GM23338 (cell line): ENCODE results near the gene LRRC3C. TPM values are rescaled to one million over a fixed set of nuclear protein-coding genes. Genes with fewer than 3 reads are reported as not detected.

Experiments used
- ATAC-seq: fragments of 200-7000 bp; cut with Tn5 transposase; 3 replicates; pipeline ENCODE4 v1.9.1; 2020
- DNase-seq: peaks from one replicate; pipeline ENCODE4 v3.0.0-alpha.2; 2015; ENCODE audit warnings: low spot score
- H2AFZ ChIP-seq: fragments of 200-600 bp; sonication (generic); 2 replicates; pipeline ENCODE4 v1.8.0; 2016; ENCODE audit warnings: antibody characterized with exemption, mild to moderate bottlenecking, moderate library complexity
- H3F3A ChIP-seq: fragments of 200-600 bp; sonication (generic); replicated peaks from 2 replicates; pipeline ENCODE4 v1.8.0; 2017; ENCODE audit warnings: antibody characterized with exemption, mixed run types, low read depth
- H3K27ac ChIP-seq: fragments of 200-600 bp; sonication (generic); 2 replicates; pipeline ENCODE4 v1.6.1; 2016; ENCODE audit warnings: low read depth
- H3K27me3 ChIP-seq: fragments of 200-600 bp; sonication (generic); 2 replicates; pipeline ENCODE4 v1.8.0; 2016; ENCODE audit warnings: mild to moderate bottlenecking, mixed run types, moderate library complexity; ENCODE audit not compliant: insufficient read depth
- H3K36me3 ChIP-seq: fragments of 200-600 bp; sonication (generic); 2 replicates; pipeline ENCODE4 v1.8.0; 2016; ENCODE audit warnings: mild to moderate bottlenecking; ENCODE audit not compliant: insufficient read depth
- H3K4me1 ChIP-seq: fragments of 200-600 bp; sonication (generic); 2 replicates; pipeline ENCODE4 v1.8.0; 2016; ENCODE audit warnings: mild to moderate bottlenecking, moderate library complexity; ENCODE audit not compliant: insufficient read depth
- H3K4me2 ChIP-seq: fragments of 200-600 bp; sonication (generic); 2 replicates; pipeline ENCODE4 v1.7.1; 2017; ENCODE audit warnings: mixed run types
- H3K4me3 ChIP-seq: fragments of 200-600 bp; sonication (generic); 2 replicates; pipeline ENCODE4 v1.6.1; 2016; ENCODE audit warnings: mixed run types
- H3K79me2 ChIP-seq: fragments of 200-600 bp; sonication (generic); replicated peaks from 2 replicates; pipeline ENCODE4 v1.8.0; 2017; ENCODE audit warnings: mild to moderate bottlenecking; ENCODE audit not compliant: insufficient read depth
- H3K9me2 ChIP-seq: fragments of 200-600 bp; sonication (generic); 2 replicates; pipeline ENCODE4 v1.8.0; 2017; ENCODE audit not compliant: insufficient read depth
- H4K20me1 ChIP-seq: fragments of 200-600 bp; sonication (generic); replicated peaks from 2 replicates; pipeline ENCODE4 v1.8.0; 2017; ENCODE audit warnings: mild to moderate bottlenecking; ENCODE audit not compliant: insufficient read depth
- H3K27ac Mint-ChIP-seq: 2 replicates; pipeline ENCODE4 v1.8.0; 2020; ENCODE audit warnings: inconsistent platforms, mild to moderate bottlenecking, moderate library complexity, mixed read lengths
- H3K27me3 Mint-ChIP-seq: 3 replicates; pipeline ENCODE4 v1.8.0; 2022; ENCODE audit warnings: low read depth, mild to moderate bottlenecking, moderate library complexity, mixed read lengths, inconsistent platforms; ENCODE audit not compliant: insufficient read depth, poor library complexity
- H3K36me3 Mint-ChIP-seq: 3 replicates; pipeline ENCODE4 v1.8.0; 2021; ENCODE audit warnings: low read depth, mild to moderate bottlenecking, inconsistent platforms, moderate library complexity, mixed read lengths
- H3K4me1 Mint-ChIP-seq: 3 replicates; pipeline ENCODE4 v1.8.0; 2020; ENCODE audit warnings: mild to moderate bottlenecking, inconsistent platforms, mixed read lengths
- H3K4me3 Mint-ChIP-seq: 3 replicates; pipeline ENCODE4 v1.8.0; 2021; ENCODE audit warnings: moderate library complexity, mild to moderate bottlenecking, inconsistent platforms, mixed read lengths
- H3K9me3 Mint-ChIP-seq: 3 replicates; pipeline ENCODE4 v1.8.0; 2020; ENCODE audit warnings: moderate library complexity, mild to moderate bottlenecking, inconsistent platforms, mixed read lengths
- CREB1 ChIP-seq: fragments of 250-450 bp; sonication (Bioruptor Pico); IDR thresholded peaks from 2 replicates; pipeline ENCODE4 v1.5.0; 2020; ENCODE audit warnings: low read depth, mild to moderate bottlenecking, moderate library complexity
- EZH2 ChIP-seq: fragments of 200-600 bp; sonication (generic); IDR thresholded peaks from one replicate; pipeline ENCODE4 v1.8.0; 2017; ENCODE audit warnings: antibody characterized with exemption, mild to moderate bottlenecking, low read depth; ENCODE audit not compliant: unreplicated experiment
- EZH2phosphoT487 ChIP-seq: fragments of 200-600 bp; sonication (generic); IDR thresholded peaks from one replicate; pipeline ENCODE4 v1.8.1; 2018; ENCODE audit warnings: antibody characterized with exemption; ENCODE audit not compliant: unreplicated experiment
- JUNB ChIP-seq: IDR thresholded peaks from one replicate; pipeline ENCODE4 v1.6.1; 2016; ENCODE audit warnings: antibody characterized with exemption; ENCODE audit not compliant: unreplicated experiment
- NANOG ChIP-seq: IDR thresholded peaks from 2 replicates; pipeline ENCODE4 v1.6.1; 2016; ENCODE audit warnings: antibody characterized with exemption, borderline replicate concordance
- POLR2AphosphoS5 ChIP-seq: IDR thresholded peaks from 2 replicates; pipeline ENCODE4 v1.6.1; 2016; ENCODE audit warnings: antibody characterized with exemption, low read depth
- STAT1 ChIP-seq: IDR thresholded peaks from one replicate; pipeline ENCODE4 v1.6.1; 2016; ENCODE audit warnings: antibody characterized with exemption; ENCODE audit not compliant: unreplicated experiment
- ZNF114 ChIP-seq: fragments of 250-450 bp; sonication (Bioruptor Pico); IDR thresholded peaks from 2 replicates; pipeline ENCODE4 v1.5.0; 2020; ENCODE audit warnings: mild to moderate bottlenecking, moderate library complexity
- ZNF331 ChIP-seq: fragments of 250-450 bp; sonication (Bioruptor Pico); IDR thresholded peaks from 2 replicates; pipeline ENCODE4 v1.5.0; 2020; ENCODE audit warnings: low read depth, mild to moderate bottlenecking, moderate library complexity
- polyA plus RNA-seq: library from polyadenylated mRNA; unstranded; fragments of >200 nt; fragmentation: Nextera tagmentation; extraction: Ambion mirVana; gene quantifications from 2 replicates; pipeline ENCODE4 v1.2.1, GENCODE V29; 2016
- total RNA-seq: library from RNA; depleted of rRNA; stranded (reverse); fragments of >200 nt; shearing (Covaris generic); gene quantifications from 2 replicates; pipeline ENCODE4 v1.2.3, GENCODE V29; 2014
- TF ChIP-seq, protein P1 (sequence below): IDR thresholded peaks from 2 replicates; pipeline ENCODE4 v1.6.1; 2016; ENCODE audit warnings: antibody characterized with exemption
- TF ChIP-seq, protein P2 (sequence below), 2 experiments: fragments of 200-600 bp in 1 of 2; sonication (generic) in 1 of 2; conservative IDR thresholded peaks; 2 replicates each; pipeline versions ENCODE4 v1.5.1 to v1.6.1; 2016 to 2017; ENCODE audit warnings: antibody characterized with exemption in 2 of 2, low read depth in 2 of 2, mild to moderate bottlenecking in 2 of 2, moderate library complexity in 1 of 2
- TF ChIP-seq, protein P3 (sequence below): IDR thresholded peaks from one replicate; pipeline ENCODE4 v1.6.1; 2018; ENCODE audit warnings: antibody characterized with exemption; ENCODE audit not compliant: unreplicated experiment
- TF ChIP-seq, protein P4 (sequence below): fragments of 250-450 bp; sonication (Bioruptor Pico); IDR thresholded peaks from 2 replicates; pipeline ENCODE4 v1.5.0; 2020; ENCODE audit warnings: mild to moderate bottlenecking, moderate library complexity

Gene LRRC3C
- total and polyA plus RNA-seq, 2 experiments from 2014 or later = 0.24 TPM; not detected in 1

DNA sequence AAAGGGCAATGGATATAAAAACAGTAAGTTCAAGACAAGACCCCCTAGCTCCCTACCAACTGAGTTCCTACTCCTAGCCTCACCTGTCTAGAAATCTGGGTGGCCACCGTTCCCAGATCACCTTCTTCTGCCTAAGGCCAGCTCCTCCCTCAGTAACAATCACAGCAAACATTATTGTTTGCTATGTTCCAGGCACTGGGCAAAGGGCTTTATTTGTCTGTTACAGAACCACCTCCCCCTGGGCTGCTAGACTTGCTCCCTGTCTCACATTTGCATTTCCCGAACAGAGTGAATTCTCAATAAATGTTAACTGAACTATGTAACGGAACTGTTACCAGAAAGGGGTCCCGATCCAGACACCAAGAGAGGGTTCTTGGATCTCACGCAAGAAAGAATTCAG, 6.8 kb downstream of the LRRC3C start:
- H3K4me1 ChIP-seq = peaks cover 12% of the 10 kb centered on the region
- H3K9me2 ChIP-seq = no peaks in the 10 kb centered on the region
- no peak overlapping the region for H3K27ac ChIP-seq
- no peak overlapping the region for H3K4me3 ChIP-seq
- no peaks in the 10 kb centered on the region for H3F3A ChIP-seq
- no peak overlapping the region for H3K27ac Mint-ChIP-seq
- no peaks in the 10 kb centered on the region for H3K79me2 ChIP-seq
- no peak for ATAC-seq
- no peaks in the 10 kb centered on the region for H3K9me3 Mint-ChIP-seq
- H3K4me1 Mint-ChIP-seq = peaks cover 17% of the 10 kb centered on the region
- DNase-seq = no peak
- no peaks in the 10 kb centered on the region for H4K20me1 ChIP-seq
- no peak overlapping the region for H3K4me3 Mint-ChIP-seq
- no peaks in the 10 kb centered on the region for H3K36me3 ChIP-seq
- TF ChIP-seq, protein P1, sequence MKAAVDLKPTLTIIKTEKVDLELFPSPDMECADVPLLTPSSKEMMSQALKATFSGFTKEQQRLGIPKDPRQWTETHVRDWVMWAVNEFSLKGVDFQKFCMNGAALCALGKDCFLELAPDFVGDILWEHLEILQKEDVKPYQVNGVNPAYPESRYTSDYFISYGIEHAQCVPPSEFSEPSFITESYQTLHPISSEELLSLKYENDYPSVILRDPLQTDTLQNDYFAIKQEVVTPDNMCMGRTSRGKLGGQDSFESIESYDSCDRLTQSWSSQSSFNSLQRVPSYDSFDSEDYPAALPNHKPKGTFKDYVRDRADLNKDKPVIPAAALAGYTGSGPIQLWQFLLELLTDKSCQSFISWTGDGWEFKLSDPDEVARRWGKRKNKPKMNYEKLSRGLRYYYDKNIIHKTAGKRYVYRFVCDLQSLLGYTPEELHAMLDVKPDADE = no peak
- TF ChIP-seq EZH2 (no peak), POLR2AphosphoS5 (no peak), ZNF114 (CRISPR knock-in tag) (no peak), NANOG (no peak), JUNB (no peak), EZH2phosphoT487 (no peak), ZNF331 (no peak), STAT1 (no peak), CREB1 (CRISPR knock-in tag) (no peak)
- TF ChIP-seq, protein P2, sequence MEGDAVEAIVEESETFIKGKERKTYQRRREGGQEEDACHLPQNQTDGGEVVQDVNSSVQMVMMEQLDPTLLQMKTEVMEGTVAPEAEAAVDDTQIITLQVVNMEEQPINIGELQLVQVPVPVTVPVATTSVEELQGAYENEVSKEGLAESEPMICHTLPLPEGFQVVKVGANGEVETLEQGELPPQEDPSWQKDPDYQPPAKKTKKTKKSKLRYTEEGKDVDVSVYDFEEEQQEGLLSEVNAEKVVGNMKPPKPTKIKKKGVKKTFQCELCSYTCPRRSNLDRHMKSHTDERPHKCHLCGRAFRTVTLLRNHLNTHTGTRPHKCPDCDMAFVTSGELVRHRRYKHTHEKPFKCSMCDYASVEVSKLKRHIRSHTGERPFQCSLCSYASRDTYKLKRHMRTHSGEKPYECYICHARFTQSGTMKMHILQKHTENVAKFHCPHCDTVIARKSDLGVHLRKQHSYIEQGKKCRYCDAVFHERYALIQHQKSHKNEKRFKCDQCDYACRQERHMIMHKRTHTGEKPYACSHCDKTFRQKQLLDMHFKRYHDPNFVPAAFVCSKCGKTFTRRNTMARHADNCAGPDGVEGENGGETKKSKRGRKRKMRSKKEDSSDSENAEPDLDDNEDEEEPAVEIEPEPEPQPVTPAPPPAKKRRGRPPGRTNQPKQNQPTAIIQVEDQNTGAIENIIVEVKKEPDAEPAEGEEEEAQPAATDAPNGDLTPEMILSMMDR (conservative IDR thresholded peaks at IDR 0.05; ENCODE audit: low read depth in 2 of 2) = no peak
- TF ChIP-seq, protein P3, sequence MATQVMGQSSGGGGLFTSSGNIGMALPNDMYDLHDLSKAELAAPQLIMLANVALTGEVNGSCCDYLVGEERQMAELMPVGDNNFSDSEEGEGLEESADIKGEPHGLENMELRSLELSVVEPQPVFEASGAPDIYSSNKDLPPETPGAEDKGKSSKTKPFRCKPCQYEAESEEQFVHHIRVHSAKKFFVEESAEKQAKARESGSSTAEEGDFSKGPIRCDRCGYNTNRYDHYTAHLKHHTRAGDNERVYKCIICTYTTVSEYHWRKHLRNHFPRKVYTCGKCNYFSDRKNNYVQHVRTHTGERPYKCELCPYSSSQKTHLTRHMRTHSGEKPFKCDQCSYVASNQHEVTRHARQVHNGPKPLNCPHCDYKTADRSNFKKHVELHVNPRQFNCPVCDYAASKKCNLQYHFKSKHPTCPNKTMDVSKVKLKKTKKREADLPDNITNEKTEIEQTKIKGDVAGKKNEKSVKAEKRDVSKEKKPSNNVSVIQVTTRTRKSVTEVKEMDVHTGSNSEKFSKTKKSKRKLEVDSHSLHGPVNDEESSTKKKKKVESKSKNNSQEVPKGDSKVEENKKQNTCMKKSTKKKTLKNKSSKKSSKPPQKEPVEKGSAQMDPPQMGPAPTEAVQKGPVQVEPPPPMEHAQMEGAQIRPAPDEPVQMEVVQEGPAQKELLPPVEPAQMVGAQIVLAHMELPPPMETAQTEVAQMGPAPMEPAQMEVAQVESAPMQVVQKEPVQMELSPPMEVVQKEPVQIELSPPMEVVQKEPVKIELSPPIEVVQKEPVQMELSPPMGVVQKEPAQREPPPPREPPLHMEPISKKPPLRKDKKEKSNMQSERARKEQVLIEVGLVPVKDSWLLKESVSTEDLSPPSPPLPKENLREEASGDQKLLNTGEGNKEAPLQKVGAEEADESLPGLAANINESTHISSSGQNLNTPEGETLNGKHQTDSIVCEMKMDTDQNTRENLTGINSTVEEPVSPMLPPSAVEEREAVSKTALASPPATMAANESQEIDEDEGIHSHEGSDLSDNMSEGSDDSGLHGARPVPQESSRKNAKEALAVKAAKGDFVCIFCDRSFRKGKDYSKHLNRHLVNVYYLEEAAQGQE = no peak
- TF ChIP-seq, protein P4, sequence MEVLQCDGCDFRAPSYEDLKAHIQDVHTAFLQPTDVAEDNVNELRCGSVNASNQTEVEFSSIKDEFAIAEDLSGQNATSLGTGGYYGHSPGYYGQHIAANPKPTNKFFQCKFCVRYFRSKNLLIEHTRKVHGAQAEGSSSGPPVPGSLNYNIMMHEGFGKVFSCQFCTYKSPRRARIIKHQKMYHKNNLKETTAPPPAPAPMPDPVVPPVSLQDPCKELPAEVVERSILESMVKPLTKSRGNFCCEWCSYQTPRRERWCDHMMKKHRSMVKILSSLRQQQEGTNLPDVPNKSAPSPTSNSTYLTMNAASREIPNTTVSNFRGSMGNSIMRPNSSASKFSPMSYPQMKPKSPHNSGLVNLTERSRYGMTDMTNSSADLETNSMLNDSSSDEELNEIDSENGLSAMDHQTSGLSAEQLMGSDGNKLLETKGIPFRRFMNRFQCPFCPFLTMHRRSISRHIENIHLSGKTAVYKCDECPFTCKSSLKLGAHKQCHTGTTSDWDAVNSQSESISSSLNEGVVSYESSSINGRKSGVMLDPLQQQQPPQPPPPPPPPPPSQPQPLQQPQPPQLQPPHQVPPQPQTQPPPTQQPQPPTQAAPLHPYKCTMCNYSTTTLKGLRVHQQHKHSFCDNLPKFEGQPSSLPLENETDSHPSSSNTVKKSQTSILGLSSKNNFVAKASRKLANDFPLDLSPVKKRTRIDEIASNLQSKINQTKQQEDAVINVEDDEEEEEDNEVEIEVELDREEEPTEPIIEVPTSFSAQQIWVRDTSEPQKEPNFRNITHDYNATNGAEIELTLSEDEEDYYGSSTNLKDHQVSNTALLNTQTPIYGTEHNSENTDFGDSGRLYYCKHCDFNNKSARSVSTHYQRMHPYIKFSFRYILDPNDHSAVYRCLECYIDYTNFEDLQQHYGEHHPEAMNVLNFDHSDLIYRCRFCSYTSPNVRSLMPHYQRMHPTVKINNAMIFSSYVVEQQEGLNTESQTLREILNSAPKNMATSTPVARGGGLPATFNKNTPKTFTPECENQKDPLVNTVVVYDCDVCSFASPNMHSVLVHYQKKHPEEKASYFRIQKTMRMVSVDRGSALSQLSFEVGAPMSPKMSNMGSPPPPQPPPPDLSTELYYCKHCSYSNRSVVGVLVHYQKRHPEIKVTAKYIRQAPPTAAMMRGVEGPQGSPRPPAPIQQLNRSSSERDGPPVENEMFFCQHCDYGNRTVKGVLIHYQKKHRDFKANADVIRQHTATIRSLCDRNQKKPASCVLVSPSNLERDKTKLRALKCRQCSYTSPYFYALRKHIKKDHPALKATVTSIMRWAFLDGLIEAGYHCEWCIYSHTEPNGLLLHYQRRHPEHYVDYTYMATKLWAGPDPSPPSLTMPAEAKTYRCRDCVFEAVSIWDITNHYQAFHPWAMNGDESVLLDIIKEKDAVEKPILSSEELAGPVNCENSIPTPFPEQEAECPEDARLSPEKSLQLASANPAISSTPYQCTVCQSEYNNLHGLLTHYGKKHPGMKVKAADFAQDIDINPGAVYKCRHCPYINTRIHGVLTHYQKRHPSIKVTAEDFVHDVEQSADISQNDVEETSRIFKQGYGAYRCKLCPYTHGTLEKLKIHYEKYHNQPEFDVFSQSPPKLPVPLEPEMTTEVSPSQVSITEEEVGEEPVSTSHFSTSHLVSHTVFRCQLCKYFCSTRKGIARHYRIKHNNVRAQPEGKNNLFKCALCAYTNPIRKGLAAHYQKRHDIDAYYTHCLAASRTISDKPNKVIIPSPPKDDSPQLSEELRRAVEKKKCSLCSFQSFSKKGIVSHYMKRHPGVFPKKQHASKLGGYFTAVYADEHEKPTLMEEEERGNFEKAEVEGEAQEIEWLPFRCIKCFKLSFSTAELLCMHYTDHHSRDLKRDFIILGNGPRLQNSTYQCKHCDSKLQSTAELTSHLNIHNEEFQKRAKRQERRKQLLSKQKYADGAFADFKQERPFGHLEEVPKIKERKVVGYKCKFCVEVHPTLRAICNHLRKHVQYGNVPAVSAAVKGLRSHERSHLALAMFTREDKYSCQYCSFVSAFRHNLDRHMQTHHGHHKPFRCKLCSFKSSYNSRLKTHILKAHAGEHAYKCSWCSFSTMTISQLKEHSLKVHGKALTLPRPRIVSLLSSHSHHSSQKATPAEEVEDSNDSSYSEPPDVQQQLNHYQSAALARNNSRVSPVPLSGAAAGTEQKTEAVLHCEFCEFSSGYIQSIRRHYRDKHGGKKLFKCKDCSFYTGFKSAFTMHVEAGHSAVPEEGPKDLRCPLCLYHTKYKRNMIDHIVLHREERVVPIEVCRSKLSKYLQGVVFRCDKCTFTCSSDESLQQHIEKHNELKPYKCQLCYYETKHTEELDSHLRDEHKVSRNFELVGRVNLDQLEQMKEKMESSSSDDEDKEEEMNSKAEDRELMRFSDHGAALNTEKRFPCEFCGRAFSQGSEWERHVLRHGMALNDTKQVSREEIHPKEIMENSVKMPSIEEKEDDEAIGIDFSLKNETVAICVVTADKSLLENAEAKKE (CRISPR knock-in tag) = no peak
- H3K4me2 ChIP-seq = peak overlapping the region; percentile 19
- no peak overlapping the region for H2AFZ ChIP-seq
- no peaks in the 10 kb centered on the region for H3K27me3 ChIP-seq
- H3K36me3 Mint-ChIP-seq = no peaks in the 10 kb centered on the region
- no peaks in the 10 kb centered on the region for H3K27me3 Mint-ChIP-seq
